Inflammatory macrophage (primary cell): ENCODE measurements around the gene CDK2AP2.
"Not testable (repeated sequence)": the region's sequence is repeated elsewhere in the genome, so short reads cannot be mapped to it uniquely, and the experiment has no call there.

Source experiments
- DNase-seq, 2 donors: peaks; one replicate each; pipeline ENCODE4 v3.0.0-alpha.2; 2020 to 2022

The CDK2AP2 gene

GRCh38 chr11:67489885-67490726, 17.9 kb downstream of the CDK2AP2 start:
- DNase-seq: no peak

- no peak for DNase-seq
Observed at GRCh38 chr11:67489203-67489884, 18.6 kb downstream of the CDK2AP2 start.

GRCh38 chr11:67486481-67487195, 21.3 kb downstream of the CDK2AP2 start:
- DNase-seq: no peak

GRCh38 chr11:67485873-67486361, 22.0 kb downstream of the CDK2AP2 start:
- not testable (repeated sequence) for DNase-seq

GRCh38 chr11:67484847-67485311, 23.1 kb downstream of the CDK2AP2 start:
- DNase-seq: peak; percentile 60 to 68

- no peak for DNase-seq
Observed at GRCh38 chr11:67483831-67484665, 23.9 kb downstream of the CDK2AP2 start.

GRCh38 chr11:67482827-67483798, 24.8 kb downstream of the CDK2AP2 start, which contains the start of gene AIP:
Gene AIP, plus strand, starts transcription at chr11:67483026. Its CDS starts 133 bp downstream, at chr11:67483159.
- DNase-seq: peak; percentile 99

GRCh38 chr11:67482275-67482826, 25.6 kb downstream of the CDK2AP2 start:
- peak in 1 of 2 donors; percentile 77 for DNase-seq

GRCh38 chr11:67477344-67478050, 30.5 kb downstream of the CDK2AP2 start:
- DNase-seq: not testable (repeated sequence)

GRCh38 chr11:67476692-67477091, 31.3 kb downstream of the CDK2AP2 start:
- DNase-seq: not testable (repeated sequence)

- no peak for DNase-seq
Observed at GRCh38 chr11:67472882-67473281, 35.1 kb downstream of the CDK2AP2 start.

GRCh38 chr11:67470337-67471002, 37.5 kb downstream of the CDK2AP2 start:
- no peak for DNase-seq

- peak in 1 of 2 donors; percentile 3 for DNase-seq
Observed at GRCh38 chr11:67469508-67469811, 38.5 kb downstream of the CDK2AP2 start.

- peak; percentile 91 to 96 for DNase-seq
Observed at GRCh38 chr11:67468759-67469507, 39.0 kb downstream of the CDK2AP2 start, which contains the start of gene TMEM134. Gene TMEM134, minus strand, starts transcription at chr11:67469251. Its CDS starts 59 bp downstream, at chr11:67469192.

GRCh38 chr11:67468456-67468758, 39.6 kb downstream of the CDK2AP2 start:
- DNase-seq: no peak

- DNase-seq: no peak
Observed at GRCh38 chr11:67468056-67468455, 39.9 kb downstream of the CDK2AP2 start.

- no peak for DNase-seq
Observed at GRCh38 chr11:67466962-67467771, 40.8 kb downstream of the CDK2AP2 start.

- no peak for DNase-seq
Observed at GRCh38 chr11:67466367-67466766, 41.6 kb downstream of the CDK2AP2 start.
